Iris pigment epithelial cell (primary cell): ENCODE measurements around the gene DHRS7B.

Experiments
- DNase-seq: peaks from one replicate; pipeline ENCODE4 v3.0.0-alpha.2; 2011; ENCODE audit warnings: low read depth

Gene DHRS7B

DNA sequence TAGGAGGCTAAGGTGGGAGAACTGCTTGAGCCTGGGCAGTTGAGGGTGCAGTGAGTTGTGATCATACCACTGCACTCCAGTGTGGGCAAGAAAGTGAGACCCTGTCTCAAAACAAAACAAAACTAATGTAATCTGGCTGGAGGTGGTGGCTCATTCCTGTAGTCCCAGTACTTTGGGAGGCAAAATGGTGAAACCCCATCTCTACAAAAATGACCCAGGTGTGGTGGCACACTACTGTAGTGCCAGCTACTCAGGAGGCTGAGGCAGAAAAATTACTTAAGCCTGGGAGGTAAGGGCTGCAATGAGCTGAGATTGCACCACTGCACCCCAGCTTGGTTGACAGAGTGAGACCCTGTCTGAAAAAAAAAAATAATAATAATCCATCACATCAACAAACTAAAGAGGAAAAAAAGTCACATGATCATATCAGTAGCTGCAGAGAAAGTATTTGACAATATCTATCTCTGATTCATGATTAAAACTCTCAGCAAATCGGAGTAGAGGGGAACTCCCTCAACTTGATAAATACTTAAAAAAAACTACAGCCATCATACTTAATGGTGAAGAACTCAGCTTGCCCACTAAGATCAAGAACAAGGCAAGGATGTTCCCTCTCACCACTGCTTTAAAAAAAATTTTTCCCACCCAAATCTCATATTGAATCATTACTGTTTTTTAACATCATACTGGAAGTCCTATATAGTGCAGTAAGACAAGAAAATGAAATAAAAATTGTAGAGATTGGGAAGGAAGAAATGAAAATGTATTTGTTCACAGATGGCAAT, 31.0 kb downstream of the DHRS7B start:
- DNase-seq, result no peak

- no peak for DNase-seq
Observed at GRCh38 chr17:21160401-21160800, 33.6 kb downstream of the DHRS7B start.

- DNase-seq, result peak; percentile 75
Observed at GRCh38 chr17:21161498-21162393, 35.0 kb downstream of the DHRS7B start.

GRCh38 chr17:21162394-21162775, 35.6 kb downstream of the DHRS7B start:
- no peak for DNase-seq

DNA sequence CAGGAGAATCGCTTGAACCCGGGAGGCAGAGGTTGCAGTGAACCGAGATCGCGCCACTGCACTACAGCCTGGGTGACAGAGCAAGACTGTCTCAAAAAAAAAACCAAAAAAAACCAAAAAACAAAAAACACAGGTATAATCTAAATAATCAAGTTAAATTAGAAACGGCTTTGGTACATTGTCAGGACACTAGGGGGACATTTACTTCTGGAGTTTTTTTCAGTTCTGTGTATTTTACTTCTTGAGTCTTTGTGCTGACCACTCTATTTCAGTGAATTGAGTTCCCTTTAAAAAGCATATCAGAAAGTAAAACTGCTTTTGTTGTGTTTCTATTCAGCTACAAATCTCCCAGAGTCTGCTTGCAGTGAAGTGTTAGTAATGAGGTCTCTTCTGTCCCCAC, 36.3 kb downstream of the DHRS7B start:
- no peak for DNase-seq

GRCh38 chr17:21164216-21164615, 37.5 kb downstream of the DHRS7B start:
- peak; percentile 26 for DNase-seq

DNA sequence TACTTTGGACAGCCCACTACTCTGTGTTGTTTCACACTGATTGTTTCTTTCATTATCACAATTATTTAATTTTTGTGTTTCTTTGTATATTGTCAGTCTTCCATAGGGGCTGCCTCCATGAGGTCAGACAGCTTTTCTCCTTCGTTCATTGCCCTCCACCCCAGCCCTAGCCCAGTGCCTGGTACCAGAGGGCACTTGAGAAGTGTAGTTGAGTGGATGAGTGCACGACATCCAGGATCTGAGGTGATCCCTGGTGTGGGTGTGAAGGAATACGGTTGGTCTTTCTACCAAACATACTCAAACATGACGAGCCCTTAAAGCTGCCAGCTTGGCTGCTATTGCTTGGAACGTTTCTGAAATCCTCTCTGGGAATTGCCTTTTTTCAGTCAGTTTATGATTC, 37.9 kb downstream of the DHRS7B start:
- DNase-seq, result no peak

DNA sequence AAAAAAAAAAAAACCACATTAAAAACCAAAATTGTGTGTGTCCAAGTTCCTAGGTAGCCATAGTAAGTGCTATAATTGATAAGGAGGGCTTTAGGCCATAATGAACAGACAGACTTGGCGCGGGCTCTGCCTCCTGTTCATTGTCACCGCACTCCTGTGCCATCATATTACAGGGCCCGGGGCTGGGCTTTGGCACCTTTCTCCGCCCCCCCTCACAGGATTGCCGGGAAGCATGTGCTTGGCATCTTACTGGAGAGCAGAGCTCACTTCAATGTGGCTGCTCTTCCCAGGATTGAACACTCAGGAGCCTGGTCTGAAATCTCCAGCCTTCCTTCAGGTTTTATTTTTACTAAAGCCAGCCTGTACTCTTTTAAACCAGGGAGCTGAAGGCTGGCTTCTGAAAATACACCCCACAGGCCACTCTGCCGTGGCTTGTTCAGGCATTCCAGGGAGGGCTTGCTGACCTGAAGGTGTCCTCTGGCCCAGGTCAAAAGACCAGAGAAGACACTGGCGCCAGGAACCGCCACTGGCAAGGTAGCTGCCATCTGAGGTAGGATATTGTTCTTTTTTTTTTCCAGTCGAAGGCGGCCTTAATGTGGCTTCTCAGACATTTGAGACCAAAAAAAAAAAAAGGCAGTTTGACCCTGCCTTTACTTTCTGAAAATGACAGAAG, 39.3 kb downstream of the DHRS7B start:
- DNase-seq, result no peak

GRCh38 chr17:21166595-21167210, 39.9 kb downstream of the DHRS7B start:
- DNase-seq, result peak; percentile 44

- DNase-seq, result no peak
Observed at GRCh38 chr17:21167303-21167702, 40.5 kb downstream of the DHRS7B start.

DNA sequence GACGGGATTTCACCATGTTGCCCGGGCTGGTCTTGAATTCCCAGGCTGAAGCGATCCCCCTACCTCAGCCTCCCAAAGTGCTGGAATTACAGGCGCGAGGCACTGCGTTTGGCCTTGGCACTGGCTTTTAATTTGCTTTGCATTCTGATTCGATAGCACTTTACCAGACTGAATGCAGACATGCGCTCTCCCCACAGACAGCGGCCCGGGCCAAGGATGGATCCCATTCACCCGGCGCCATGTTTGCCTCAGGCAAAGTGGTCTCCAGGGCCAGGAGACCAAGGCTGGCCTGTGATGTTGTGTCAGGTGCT, 41.7 kb downstream of the DHRS7B start:
- DNase-seq, result no peak

DNA sequence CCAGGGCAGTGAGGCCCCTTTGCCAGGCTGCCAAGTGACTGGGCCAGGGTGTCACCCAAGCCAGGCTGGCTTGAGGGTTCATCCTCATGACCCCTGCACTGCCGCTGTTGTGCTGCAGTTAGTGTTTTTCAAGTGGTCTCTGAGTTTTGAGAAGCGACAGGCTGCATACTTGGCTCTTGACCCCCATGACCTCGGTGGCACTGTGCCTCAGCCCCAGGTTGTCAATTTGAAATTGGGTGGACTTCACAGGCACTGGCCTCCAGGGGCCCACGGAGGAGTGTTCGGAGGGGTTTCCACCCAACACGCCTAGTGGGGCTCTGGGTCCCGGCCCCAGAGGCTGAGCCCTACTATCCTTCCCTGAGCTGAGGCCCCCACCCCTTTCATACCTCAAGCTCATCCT, 42.7 kb downstream of the DHRS7B start:
- no peak for DNase-seq

GRCh38 chr17:21170809-21171208, 44.0 kb downstream of the DHRS7B start:
- no peak for DNase-seq

GRCh38 chr17:21171309-21171922, 44.7 kb downstream of the DHRS7B start:
- no peak for DNase-seq

GRCh38 chr17:21171970-21172510, 45.3 kb downstream of the DHRS7B start:
- DNase-seq, result no peak

- no peak for DNase-seq
Observed at GRCh38 chr17:21172846-21173245, 46.1 kb downstream of the DHRS7B start.

GRCh38 chr17:21173543-21173942, 46.8 kb downstream of the DHRS7B start:
- no peak for DNase-seq

DNA sequence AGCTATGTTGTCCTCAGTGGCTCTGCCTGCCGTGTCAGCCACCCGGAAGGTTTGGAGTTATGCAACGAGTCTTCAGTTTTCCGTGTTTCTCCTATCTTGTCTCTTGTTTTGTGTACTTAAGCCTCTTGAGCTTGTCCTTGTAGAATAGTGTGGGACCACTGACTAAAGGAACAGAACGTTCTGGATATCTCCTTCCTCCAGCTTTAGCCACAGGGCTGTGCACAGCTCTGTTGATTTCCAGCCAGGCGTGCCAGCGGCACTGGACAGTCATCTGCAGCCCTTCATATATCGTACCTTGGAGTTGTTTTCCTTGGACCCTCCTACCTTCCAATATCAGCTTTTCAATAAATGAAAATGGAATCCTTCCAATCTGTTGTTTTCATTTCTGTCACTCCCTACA, 47.4 kb downstream of the DHRS7B start:
- DNase-seq, result no peak

GRCh38 chr17:21174713-21175112, 47.9 kb downstream of the DHRS7B start:
- peak; percentile 60 for DNase-seq

GRCh38 chr17:21176773-21177395, 50.1 kb downstream of the DHRS7B start:
- DNase-seq, result no peak

DNA sequence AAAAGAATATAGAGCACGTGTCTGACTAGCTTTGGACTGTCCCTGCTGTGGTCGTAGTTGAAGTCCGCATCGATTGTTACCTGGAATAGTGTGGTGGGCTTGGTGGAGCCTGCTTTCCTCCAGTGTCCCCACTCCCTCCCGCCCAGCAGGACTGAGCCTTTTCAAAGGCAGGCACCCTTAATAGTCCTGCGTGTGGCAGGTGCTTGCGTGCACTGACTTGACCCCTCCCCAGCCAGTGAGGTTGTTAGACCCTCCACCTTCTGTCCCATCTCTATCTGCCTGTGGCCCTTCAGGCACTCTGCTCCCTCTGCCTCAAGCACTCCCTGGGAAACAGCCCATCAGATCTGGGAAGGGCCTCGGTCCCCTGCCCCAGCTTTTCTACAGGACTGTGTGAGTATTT, 50.6 kb downstream of the DHRS7B start:
- DNase-seq, result no peak
